KBM-7 (cell line): ENCODE results near the gene CHRD.

Experiments used
- DNase-seq: peaks from one replicate; pipeline ENCODE4 v3.0.0-alpha.2; 2015
- in situ Hi-C: fragments of 300-500 bp; cut with MboI; formaldehyde crosslinking; loops from 2 replicates; pipeline ENCODE4 v1.14.3; 2020; ENCODE audit warnings: low sequenced_read_pairs, low pct_unique_long_range_greater_than_20kb, mixed read lengths

The CHRD gene

GRCh38 chr3:184439096-184439495, 59.2 kb downstream of the CHRD start:
- in situ Hi-C loops: no loop called here
- no peak for DNase-seq
